Measurements from ENCODE around the gene PRR30. TPM values are rescaled to one million over a fixed set of nuclear protein-coding genes. Genes with fewer than 3 reads are reported as not detected.

The PRR30 gene
- total and polyA plus RNA-seq, 2 donors from 2014 or later, result not detected

DNA sequence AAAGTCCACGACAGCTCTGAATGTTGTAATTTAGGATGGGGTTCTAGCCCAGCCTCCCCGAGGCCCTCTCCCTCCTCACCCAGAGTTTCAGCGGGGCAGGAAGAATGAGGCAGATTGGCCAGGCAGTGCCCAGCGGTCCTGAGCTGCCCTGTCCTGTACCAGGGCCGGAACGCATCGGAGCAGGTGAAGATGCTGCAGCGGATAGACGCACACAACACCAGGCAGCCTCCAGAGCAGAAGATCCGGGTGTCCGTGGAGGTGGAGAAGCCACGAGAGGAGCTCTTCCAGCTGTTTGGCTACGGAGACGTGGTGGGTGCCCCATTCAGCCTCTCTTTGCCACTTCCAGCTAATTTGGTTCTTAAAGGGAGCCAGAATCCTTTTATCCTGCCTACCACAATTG lies 41.9 kb downstream of the PRR30 start:
- FAIRE-seq, result no peak
- peaks cover 0 to 26% (median 12%) of the 10 kb centered on the region in 3 donors for H3K4me1 ChIP-seq (ENCODE audit: control insufficient read depth in 2 of 3, insufficient read depth in 2 of 3, low read depth in 1 of 3, low read length in 3 of 3)
- intact Hi-C loops (cut with DNase I), result loop anchor here (10.0 kb wide), 1 partner anchor 207 kb away; the partner anchor contains the start of gene UCN
- peak in 1 of 5 donors; percentile 70 for DNase-seq
- no peak overlapping the region for H3K9ac ChIP-seq (ENCODE audit: low read length in 3 of 3)
- peaks cover 0 to 11% (median 2%) of the 10 kb centered on the region in 3 donors for H3K36me3 ChIP-seq (ENCODE audit: control insufficient read depth in 2 of 3, insufficient read depth in 3 of 3, low read length in 3 of 3)
- TF ChIP-seq, protein P1, sequence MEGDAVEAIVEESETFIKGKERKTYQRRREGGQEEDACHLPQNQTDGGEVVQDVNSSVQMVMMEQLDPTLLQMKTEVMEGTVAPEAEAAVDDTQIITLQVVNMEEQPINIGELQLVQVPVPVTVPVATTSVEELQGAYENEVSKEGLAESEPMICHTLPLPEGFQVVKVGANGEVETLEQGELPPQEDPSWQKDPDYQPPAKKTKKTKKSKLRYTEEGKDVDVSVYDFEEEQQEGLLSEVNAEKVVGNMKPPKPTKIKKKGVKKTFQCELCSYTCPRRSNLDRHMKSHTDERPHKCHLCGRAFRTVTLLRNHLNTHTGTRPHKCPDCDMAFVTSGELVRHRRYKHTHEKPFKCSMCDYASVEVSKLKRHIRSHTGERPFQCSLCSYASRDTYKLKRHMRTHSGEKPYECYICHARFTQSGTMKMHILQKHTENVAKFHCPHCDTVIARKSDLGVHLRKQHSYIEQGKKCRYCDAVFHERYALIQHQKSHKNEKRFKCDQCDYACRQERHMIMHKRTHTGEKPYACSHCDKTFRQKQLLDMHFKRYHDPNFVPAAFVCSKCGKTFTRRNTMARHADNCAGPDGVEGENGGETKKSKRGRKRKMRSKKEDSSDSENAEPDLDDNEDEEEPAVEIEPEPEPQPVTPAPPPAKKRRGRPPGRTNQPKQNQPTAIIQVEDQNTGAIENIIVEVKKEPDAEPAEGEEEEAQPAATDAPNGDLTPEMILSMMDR (IDR thresholded peaks at IDR 0.05; ENCODE audit: borderline replicate concordance, extremely low read depth, insufficient read depth), result no peak
- no peaks in the 10 kb centered on the region for H3K27me3 ChIP-seq (ENCODE audit: control insufficient read depth, insufficient read depth, low read length)
- no peaks in the 10 kb centered on the region for H3K9me3 ChIP-seq (ENCODE audit: control insufficient read depth in 2 of 3, insufficient read depth in 1 of 3, low read length in 3 of 3)
- H3K27ac ChIP-seq (ENCODE audit: low read depth in 2 of 2, low read length in 2 of 2), result no peak overlapping the region
- no peak overlapping the region for H3K4me3 ChIP-seq (ENCODE audit: low read length in 3 of 3)

DNA sequence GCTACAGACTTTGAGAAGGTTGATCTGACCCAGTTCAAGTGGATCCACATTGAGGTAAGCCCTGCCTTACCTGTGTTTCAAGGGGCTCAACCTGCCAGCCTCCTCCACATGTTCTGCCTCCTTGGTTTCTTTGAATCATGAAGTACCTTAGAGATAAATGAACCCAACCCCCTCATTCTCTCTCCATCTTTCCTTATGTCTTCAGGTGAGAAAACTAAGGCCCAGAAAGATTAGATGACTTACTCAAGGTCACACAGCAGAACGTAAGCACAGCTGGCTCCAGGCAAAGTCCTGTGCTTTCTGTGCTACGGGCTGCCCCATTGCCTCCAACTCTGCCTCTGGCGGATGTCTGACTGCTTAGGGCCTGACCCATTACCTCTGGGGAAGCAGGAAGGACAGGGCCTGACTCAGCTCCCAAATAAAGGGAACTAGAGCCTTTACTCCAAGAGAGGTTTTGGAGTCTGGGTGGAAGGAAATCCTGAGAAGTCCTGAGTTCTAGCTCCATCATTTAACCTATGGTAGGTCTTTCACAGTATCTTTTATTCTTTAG lies 42.4 kb downstream of the PRR30 start:
- Histone ChIP-seq H3K4me3 (ENCODE audit: low read length in 3 of 3) (no peak overlapping the region), H3K9me3 (ENCODE audit: control insufficient read depth in 2 of 3, insufficient read depth in 1 of 3, low read length in 3 of 3) (no peaks in the 10 kb centered on the region), H3K9ac (ENCODE audit: low read length in 3 of 3) (peak overlapping the region in 1 of 3 donors; percentile 28), H3K4me1 (ENCODE audit: control insufficient read depth in 2 of 3, insufficient read depth in 2 of 3, low read depth in 1 of 3, low read length in 3 of 3) (peaks cover 0 to 28% (median 12%) of the 10 kb centered on the region in 3 donors), H3K36me3 (ENCODE audit: control insufficient read depth in 2 of 3, insufficient read depth in 3 of 3, low read length in 3 of 3) (peaks cover 0 to 11% (median 2%) of the 10 kb centered on the region in 3 donors), H3K27me3 (ENCODE audit: control insufficient read depth, insufficient read depth, low read length) (no peaks in the 10 kb centered on the region), H3K27ac (ENCODE audit: low read depth in 2 of 2, low read length in 2 of 2) (peak overlapping the region in 1 of 2 donors; percentile 4)
- TF ChIP-seq, protein P1 (IDR thresholded peaks at IDR 0.05; ENCODE audit: borderline replicate concordance, extremely low read depth, insufficient read depth), result no peak
- peak in 1 of 5 donors; percentile 4 for DNase-seq
- intact Hi-C loops (cut with DNase I), result loop anchor here (10.0 kb wide), 1 partner anchor 208 kb away; the partner anchor contains the start of gene UCN
- FAIRE-seq, result no peak

DNA sequence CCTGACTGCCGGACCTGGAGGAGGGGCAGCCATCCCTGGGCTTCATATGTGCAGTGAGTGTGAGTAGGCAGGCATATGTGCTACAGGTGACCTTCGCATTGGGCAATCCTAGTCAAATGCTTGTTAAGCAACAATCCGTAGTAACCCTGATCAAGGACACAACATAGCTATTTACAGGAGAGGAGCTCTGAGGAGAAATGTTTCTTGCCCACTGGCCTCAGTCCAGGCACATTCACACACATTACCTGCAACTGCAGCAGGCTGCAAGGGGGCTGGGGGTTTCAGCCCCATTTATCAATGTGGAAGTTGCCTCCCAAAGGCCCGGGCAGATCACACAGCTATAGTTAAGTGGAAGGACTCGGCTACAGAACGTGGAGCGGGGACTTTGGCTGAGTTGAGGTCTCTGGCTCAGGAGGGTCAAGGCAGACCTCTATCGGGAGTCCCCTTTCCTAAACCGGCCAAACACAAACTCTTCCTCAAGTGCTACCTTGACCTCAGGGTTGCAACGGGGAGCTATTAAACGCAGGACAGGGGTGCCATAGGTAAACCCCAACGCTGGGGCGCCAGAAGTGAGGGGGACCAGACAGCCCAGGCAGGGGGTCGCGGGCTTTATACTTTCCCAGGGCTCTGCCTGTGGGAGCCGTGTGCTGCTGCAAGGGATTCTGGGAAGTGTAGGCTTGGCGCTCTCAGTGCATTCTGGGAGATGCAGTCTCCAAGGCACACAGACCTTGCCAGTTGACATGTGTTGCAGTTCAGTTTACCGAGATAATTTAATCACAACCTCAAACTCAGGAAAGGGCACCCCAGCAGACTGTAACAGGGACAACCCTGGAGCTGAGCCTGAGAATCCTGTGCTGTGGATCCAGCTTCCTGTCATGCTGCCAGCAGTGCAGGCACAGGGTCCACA lies 43.2 kb downstream of the PRR30 start:
- no peaks in the 10 kb centered on the region for H3K27me3 ChIP-seq (ENCODE audit: control insufficient read depth, insufficient read depth, low read length)
- peak; percentile 67 to 81 (median 77) for DNase-seq
- TF ChIP-seq, protein P1 (IDR thresholded peaks at IDR 0.05; ENCODE audit: borderline replicate concordance, extremely low read depth, insufficient read depth), result no peak
- H3K27ac ChIP-seq (ENCODE audit: low read depth in 2 of 2, low read length in 2 of 2), result peak overlapping the region; percentile 33 to 58
- peaks cover 0 to 11% (median 2%) of the 10 kb centered on the region in 3 donors for H3K36me3 ChIP-seq (ENCODE audit: control insufficient read depth in 2 of 3, insufficient read depth in 3 of 3, low read length in 3 of 3)
- peak overlapping the region; percentile 25 to 50 (median 42) for H3K4me3 ChIP-seq (ENCODE audit: low read length in 3 of 3)
- FAIRE-seq, result no peak
- intact Hi-C loops (cut with DNase I), result loop anchor here (10.0 kb wide), 1 partner anchor 209 kb away; the partner anchor contains the start of gene UCN
- H3K4me1 ChIP-seq (ENCODE audit: control insufficient read depth in 2 of 3, insufficient read depth in 2 of 3, low read depth in 1 of 3, low read length in 3 of 3), result peaks cover 0 to 28% (median 12%) of the 10 kb centered on the region in 3 donors
- peak overlapping the region in 1 of 3 donors; percentile 28 for H3K9ac ChIP-seq (ENCODE audit: low read length in 3 of 3)
- no peaks in the 10 kb centered on the region for H3K9me3 ChIP-seq (ENCODE audit: control insufficient read depth in 2 of 3, insufficient read depth in 1 of 3, low read length in 3 of 3)
